ENCODE measurements around the gene ARHGAP20.

GRCh38 chr11:110711776-110712658, at the start of gene ARHGAP20:
- TF ChIP-seq RBAK (tag by site-specific recombination; IDR thresholded peaks at IDR 0.05) (no peak), ZNF175 (tag by site-specific recombination; IDR thresholded peaks at IDR 0.05) (no peak), REPIN1 (tag by site-specific recombination; IDR thresholded peaks at IDR 0.05; ENCODE audit: low read depth) (no peak), BCL11A (tag by site-specific recombination; IDR thresholded peaks at IDR 0.05; ENCODE audit: low read depth) (no peak), ZSCAN16 (tag by site-specific recombination; IDR thresholded peaks at IDR 0.05) (0 out of 2 replicates have a peak, but pooled peaks have one; percentile 47), IKZF3 (tag by site-specific recombination; IDR thresholded peaks at IDR 0.05) (no peak), ZNF138 (tag by site-specific recombination; IDR thresholded peaks at IDR 0.05; ENCODE audit: borderline replicate concordance) (no peak)
